HG02642 (cell line): ENCODE data around the gene TMEM259.
"Not testable (repeated sequence)": the region's sequence is repeated elsewhere in the genome, so short reads cannot be mapped to it uniquely, and the experiment has no call there.

Experiments
- ATAC-seq: cut with Tn5 transposase; IDR thresholded peaks from one replicate; pipeline ENCODE4 v1.9.1; 2021; ENCODE audit warnings: mild to moderate bottlenecking; ENCODE audit not compliant: unreplicated experiment, poor library complexity

Gene TMEM259

GRCh38 chr19:1040476-1041271 is 19.8 kb upstream of the TMEM259 start:
- ATAC-seq = peak; percentile 39

GRCh38 chr19:1039646-1040475 is 18.9 kb upstream of the TMEM259 start, which contains the start of gene ABCA7:
TSS of gene ABCA7 (plus strand) at chr19:1040107. CDS start at chr19:1041362, 1,255 bp downstream.
- peak; percentile 76 for ATAC-seq

GRCh38 chr19:1038978-1039645 is 18.2 kb upstream of the TMEM259 start:
- ATAC-seq = no peak

GRCh38 chr19:1037621-1038064 is 16.7 kb upstream of the TMEM259 start:
- peak; percentile 15 for ATAC-seq

- ATAC-seq = no peak
Observed at GRCh38 chr19:1035998-1036621, 15.2 kb upstream of the TMEM259 start.

GRCh38 chr19:1032264-1032867 is 11.4 kb upstream of the TMEM259 start:
- no peak for ATAC-seq

- peak; percentile 29 for ATAC-seq
Observed at GRCh38 chr19:1028062-1028926, 7.4 kb upstream of the TMEM259 start.

GRCh38 chr19:1027650-1028061 is 6.7 kb upstream of the TMEM259 start:
- peak; percentile 14 for ATAC-seq

- peak; percentile 17 for ATAC-seq
Observed at GRCh38 chr19:1026783-1027649, 6.1 kb upstream of the TMEM259 start.

GRCh38 chr19:1025960-1026782 is 5.2 kb upstream of the TMEM259 start, which contains the start of gene CNN2:
TSS of gene CNN2 (plus strand) at chr19:1026608. CDS start at chr19:1026662, 54 bp downstream.
- ATAC-seq = peak; percentile 58

GRCh38 chr19:1025080-1025479 is 4.2 kb upstream of the TMEM259 start:
- ATAC-seq = not testable (repeated sequence)

GRCh38 chr19:1023883-1024188 is 2.9 kb upstream of the TMEM259 start:
- ATAC-seq = not testable (repeated sequence)

GRCh38 chr19:1019980-1020867 is 699 bp downstream of the TMEM259 start:
- no peak for ATAC-seq

- no peak for ATAC-seq
Observed at GRCh38 chr19:1019616-1019961, 1.3 kb downstream of the TMEM259 start.

- ATAC-seq = no peak
Observed at GRCh38 chr19:1018932-1019615, 1.8 kb downstream of the TMEM259 start.

GRCh38 chr19:1018393-1018792 is 2.5 kb downstream of the TMEM259 start:
- no peak for ATAC-seq
